ENCODE results near the gene CCDC117.
A peak's percentile ranks its signal among the peaks of the same experiment; 100 is the strongest.

CCDC117 gene

DNA sequence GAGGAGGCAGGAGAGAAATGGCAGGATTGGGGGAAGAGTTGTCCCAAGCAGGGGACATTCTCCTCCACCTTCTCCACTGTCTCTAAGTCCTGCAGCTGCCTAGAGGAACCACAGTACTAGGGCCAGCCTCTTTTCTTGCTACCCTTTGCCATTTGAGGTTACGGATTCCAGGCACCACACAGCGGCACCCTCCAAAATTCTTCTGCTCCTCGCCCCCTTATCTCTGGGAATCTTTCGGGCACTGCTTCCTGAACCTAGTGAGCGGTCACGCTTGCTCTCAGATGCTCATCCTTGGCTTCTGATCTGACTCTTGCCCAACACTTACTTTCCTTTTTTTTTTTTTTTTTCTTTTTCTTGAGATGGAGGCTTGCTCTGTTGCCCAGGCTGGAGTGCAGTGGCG, 54.4 kb downstream of the CCDC117 start:
- H3K79me2 ChIP-seq (ENCODE audit: insufficient read depth, low read length), result no peaks in the 10 kb centered on the region
- no peak overlapping the region for H3K4me3 ChIP-seq (ENCODE audit: low read length, poor library complexity, severe bottlenecking)
- H3K9me2 ChIP-seq (replicated peaks; ENCODE audit: low read depth, low read length), result no peaks in the 10 kb centered on the region
- no peaks in the 10 kb centered on the region for H4K20me1 ChIP-seq (ENCODE audit: insufficient read depth, low read length, poor library complexity, severe bottlenecking)
- H2AFZ ChIP-seq (ENCODE audit: low read length), result no peak overlapping the region
- H3K27me3 ChIP-seq (ENCODE audit: insufficient read depth, low read length, poor library complexity, severe bottlenecking), result no peaks in the 10 kb centered on the region
- no peak for TF ChIP-seq EZH2phosphoT487 (IDR thresholded peaks at IDR 0.05; ENCODE audit: borderline replicate concordance)
- TF ChIP-seq, protein P1, sequence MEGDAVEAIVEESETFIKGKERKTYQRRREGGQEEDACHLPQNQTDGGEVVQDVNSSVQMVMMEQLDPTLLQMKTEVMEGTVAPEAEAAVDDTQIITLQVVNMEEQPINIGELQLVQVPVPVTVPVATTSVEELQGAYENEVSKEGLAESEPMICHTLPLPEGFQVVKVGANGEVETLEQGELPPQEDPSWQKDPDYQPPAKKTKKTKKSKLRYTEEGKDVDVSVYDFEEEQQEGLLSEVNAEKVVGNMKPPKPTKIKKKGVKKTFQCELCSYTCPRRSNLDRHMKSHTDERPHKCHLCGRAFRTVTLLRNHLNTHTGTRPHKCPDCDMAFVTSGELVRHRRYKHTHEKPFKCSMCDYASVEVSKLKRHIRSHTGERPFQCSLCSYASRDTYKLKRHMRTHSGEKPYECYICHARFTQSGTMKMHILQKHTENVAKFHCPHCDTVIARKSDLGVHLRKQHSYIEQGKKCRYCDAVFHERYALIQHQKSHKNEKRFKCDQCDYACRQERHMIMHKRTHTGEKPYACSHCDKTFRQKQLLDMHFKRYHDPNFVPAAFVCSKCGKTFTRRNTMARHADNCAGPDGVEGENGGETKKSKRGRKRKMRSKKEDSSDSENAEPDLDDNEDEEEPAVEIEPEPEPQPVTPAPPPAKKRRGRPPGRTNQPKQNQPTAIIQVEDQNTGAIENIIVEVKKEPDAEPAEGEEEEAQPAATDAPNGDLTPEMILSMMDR (conservative IDR thresholded peaks at IDR 0.05; ENCODE audit: low read length), result no peak
- peaks cover 12% of the 10 kb centered on the region for H3F3A ChIP-seq (ENCODE audit: low read depth)
- no peaks in the 10 kb centered on the region for H3K9me3 ChIP-seq (ENCODE audit: insufficient read depth, low read depth, low read length)
- H3K4me1 ChIP-seq (ENCODE audit: insufficient read depth, low read length, poor library complexity, severe bottlenecking), result peaks cover 37% of the 10 kb centered on the region
- H3K4me2 ChIP-seq (ENCODE audit: low read depth, low read length, poor library complexity, severe bottlenecking), result no peak overlapping the region
- H3K36me3 ChIP-seq (ENCODE audit: insufficient read depth, low read length), result no peaks in the 10 kb centered on the region
- no peak overlapping the region for H3K9ac ChIP-seq (ENCODE audit: low read depth, low read length, poor library complexity, severe bottlenecking)

DNA sequence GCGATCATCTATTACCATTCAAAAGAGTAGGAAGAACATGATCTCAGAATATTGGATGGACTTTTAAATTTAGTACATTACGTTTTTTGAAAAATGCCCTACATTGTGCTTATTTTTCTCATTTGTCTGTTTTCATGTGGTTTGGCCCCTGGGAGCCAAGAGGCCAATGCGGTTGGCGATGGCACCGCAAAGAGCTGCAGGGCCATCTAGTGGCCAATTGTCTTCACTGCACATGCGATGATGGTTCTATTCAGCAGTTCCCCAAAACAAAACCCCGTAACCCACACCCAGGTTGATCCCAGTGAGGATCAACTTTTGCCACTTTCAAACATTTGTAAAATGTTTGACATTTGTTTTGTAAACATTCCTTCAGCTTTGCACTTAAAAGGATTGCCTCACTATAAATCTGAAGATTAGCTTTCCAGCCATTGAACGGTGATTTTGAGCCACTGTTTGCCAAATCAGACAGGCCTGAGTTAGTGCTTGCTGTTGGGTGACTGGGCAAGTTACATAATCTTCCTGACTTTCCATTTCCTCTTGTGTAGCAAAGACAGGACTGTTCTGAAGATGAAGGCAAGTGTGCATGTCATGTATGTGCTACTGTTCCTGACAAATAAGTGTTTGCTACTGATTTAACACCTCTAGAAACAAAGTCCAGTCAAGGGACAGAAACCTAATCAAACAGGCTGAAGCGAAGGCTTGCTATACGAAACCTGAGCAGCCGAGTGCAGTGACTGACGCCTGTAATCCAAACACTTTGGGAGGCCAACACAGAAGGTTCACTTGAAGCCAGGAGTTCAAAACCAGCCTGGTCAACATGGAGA, 57.1 kb downstream of the CCDC117 start:
- peak overlapping the region; percentile 14 for H3K4me2 ChIP-seq (ENCODE audit: low read depth, low read length, poor library complexity, severe bottlenecking)
- no peak overlapping the region for H2AFZ ChIP-seq (ENCODE audit: low read length)
- peaks cover 21% of the 10 kb centered on the region for H3K4me1 ChIP-seq (ENCODE audit: insufficient read depth, low read length, poor library complexity, severe bottlenecking)
- no peaks in the 10 kb centered on the region for H3K9me2 ChIP-seq (replicated peaks; ENCODE audit: low read depth, low read length)
- H3K36me3 ChIP-seq (ENCODE audit: insufficient read depth, low read length), result no peaks in the 10 kb centered on the region
- no peaks in the 10 kb centered on the region for H3K9me3 ChIP-seq (ENCODE audit: insufficient read depth, low read depth, low read length)
- no peaks in the 10 kb centered on the region for H3F3A ChIP-seq (ENCODE audit: low read depth)
- H3K4me3 ChIP-seq (ENCODE audit: low read length, poor library complexity, severe bottlenecking), result no peak overlapping the region
- peak overlapping the region; percentile 53 for H3K9ac ChIP-seq (ENCODE audit: low read depth, low read length, poor library complexity, severe bottlenecking)
- no peaks in the 10 kb centered on the region for H4K20me1 ChIP-seq (ENCODE audit: insufficient read depth, low read length, poor library complexity, severe bottlenecking)
- TF ChIP-seq, protein P1 (conservative IDR thresholded peaks at IDR 0.05; ENCODE audit: low read length), result peak; percentile 99
- TF ChIP-seq EZH2phosphoT487 (IDR thresholded peaks at IDR 0.05; ENCODE audit: borderline replicate concordance), result no peak
- H3K79me2 ChIP-seq (ENCODE audit: insufficient read depth, low read length), result no peaks in the 10 kb centered on the region
- no peaks in the 10 kb centered on the region for H3K27me3 ChIP-seq (ENCODE audit: insufficient read depth, low read length, poor library complexity, severe bottlenecking)

DNA sequence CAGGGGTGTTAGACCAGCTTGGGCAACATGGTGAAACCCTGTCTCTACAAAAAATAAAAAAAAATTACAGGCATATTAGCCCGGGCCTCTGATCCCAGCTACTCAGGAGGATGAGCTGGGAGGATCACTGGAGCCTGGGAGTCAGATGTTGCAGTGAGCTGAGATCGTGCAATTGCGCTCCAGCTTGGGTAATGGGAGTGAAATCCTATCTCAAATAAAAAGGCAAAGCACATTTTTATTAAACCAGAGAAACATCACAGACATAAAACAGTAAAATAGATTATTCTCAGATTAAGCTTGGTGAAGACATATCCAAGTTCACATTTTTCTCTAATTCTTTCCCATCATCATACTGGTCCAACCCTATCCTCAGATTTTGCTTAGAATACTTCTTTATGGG, 57.9 kb downstream of the CCDC117 start:
- Histone ChIP-seq H2AFZ (ENCODE audit: low read length) (no peak overlapping the region), H3K4me3 (ENCODE audit: low read length, poor library complexity, severe bottlenecking) (no peak overlapping the region), H3K27me3 (ENCODE audit: insufficient read depth, low read length, poor library complexity, severe bottlenecking) (no peaks in the 10 kb centered on the region), H3K9me2 (replicated peaks; ENCODE audit: low read depth, low read length) (no peaks in the 10 kb centered on the region), H3K79me2 (ENCODE audit: insufficient read depth, low read length) (no peaks in the 10 kb centered on the region), H4K20me1 (ENCODE audit: insufficient read depth, low read length, poor library complexity, severe bottlenecking) (no peaks in the 10 kb centered on the region), H3K9me3 (ENCODE audit: insufficient read depth, low read depth, low read length) (no peaks in the 10 kb centered on the region), H3K9ac (ENCODE audit: low read depth, low read length, poor library complexity, severe bottlenecking) (no peak overlapping the region), H3K4me2 (ENCODE audit: low read depth, low read length, poor library complexity, severe bottlenecking) (no peak overlapping the region), H3F3A (ENCODE audit: low read depth) (no peaks in the 10 kb centered on the region), H3K4me1 (ENCODE audit: insufficient read depth, low read length, poor library complexity, severe bottlenecking) (peaks cover 21% of the 10 kb centered on the region), H3K36me3 (ENCODE audit: insufficient read depth, low read length) (no peaks in the 10 kb centered on the region)
- no peak for TF ChIP-seq EZH2phosphoT487 (IDR thresholded peaks at IDR 0.05; ENCODE audit: borderline replicate concordance)
